ENCODE data around the gene ZNF75A.
"Not testable (repeated sequence)": the region's sequence is repeated elsewhere in the genome, so short reads cannot be mapped to it uniquely, and the experiment has no call there.

Gene ZNF75A

GRCh38 chr16:3305109-3306068 lies at the start of gene ZNF75A, which contains the start of gene TIGD7:
Gene ZNF75A (plus strand): TSS chr16:3305497. CDS start chr16:3308429, 2,932 bp downstream.
Gene TIGD7 (minus strand): TSS chr16:3305430. CDS start chr16:3300614, 4,816 bp downstream.
- DNase-seq (ENCODE audit: low read depth, low spot score): peak; percentile 50

- DNase-seq (ENCODE audit: low read depth, low spot score): no peak
These were observed 49.0 kb upstream of the ZNF75A start, which contains the start of gene MEFV for GRCh38 chr16:3256146-3256865. Gene MEFV (minus strand): TSS chr16:3256633. CDS start chr16:3256587, 46 bp downstream.

GRCh38 chr16:3256866-3257465 lies 48.3 kb upstream of the ZNF75A start:
- DNase-seq (ENCODE audit: low read depth, low spot score): no peak

- no peak for DNase-seq (ENCODE audit: low read depth, low spot score)
These were observed 45.5 kb upstream of the ZNF75A start for GRCh38 chr16:3259836-3260235.

GRCh38 chr16:3262517-3262916 lies 42.8 kb upstream of the ZNF75A start:
- DNase-seq (ENCODE audit: low read depth, low spot score): no peak

- peak; percentile 86 for DNase-seq (ENCODE audit: low read depth, low spot score)
These were observed 40.9 kb upstream of the ZNF75A start for GRCh38 chr16:3264137-3265036.

- no peak for DNase-seq (ENCODE audit: low read depth, low spot score)
These were observed 38.3 kb upstream of the ZNF75A start for GRCh38 chr16:3266873-3267537.

GRCh38 chr16:3268294-3268693 lies 37.0 kb upstream of the ZNF75A start:
- no peak for DNase-seq (ENCODE audit: low read depth, low spot score)

GRCh38 chr16:3270718-3271117 lies 34.6 kb upstream of the ZNF75A start:
- DNase-seq (ENCODE audit: low read depth, low spot score): not testable (repeated sequence)

GRCh38 chr16:3271281-3271680 lies 34.0 kb upstream of the ZNF75A start:
- DNase-seq (ENCODE audit: low read depth, low spot score): not testable (repeated sequence)

- no peak for DNase-seq (ENCODE audit: low read depth, low spot score)
These were observed 30.8 kb upstream of the ZNF75A start for GRCh38 chr16:3274490-3274889.

- DNase-seq (ENCODE audit: low read depth, low spot score): no peak
These were observed 30.4 kb upstream of the ZNF75A start for GRCh38 chr16:3274947-3275346.

GRCh38 chr16:3276679-3277078 lies 28.6 kb upstream of the ZNF75A start:
- no peak for DNase-seq (ENCODE audit: low read depth, low spot score)

- no peak for DNase-seq (ENCODE audit: low read depth, low spot score)
These were observed 24.0 kb upstream of the ZNF75A start for GRCh38 chr16:3281222-3281820.

GRCh38 chr16:3282103-3282729 lies 23.1 kb upstream of the ZNF75A start:
- no peak for DNase-seq (ENCODE audit: low read depth, low spot score)

GRCh38 chr16:3282730-3283542 lies 22.4 kb upstream of the ZNF75A start, which contains the start of gene ZNF263:
Gene ZNF263 (plus strand): TSS chr16:3283491. CDS start chr16:3283819, 328 bp downstream.
- peak; percentile 94 for DNase-seq (ENCODE audit: low read depth, low spot score)

- DNase-seq (ENCODE audit: low read depth, low spot score): no peak
These were observed 21.5 kb upstream of the ZNF75A start for GRCh38 chr16:3283543-3284447.

All from smooth muscle cell of the brain vasculature (primary cell).